Germinal center (tissue), 1 donor: ENCODE results near the gene MRPL39.

Source experiments
- DNase-seq: peaks from one replicate; pipeline ENCODE4 v3.0.0; 2012; ENCODE audit warnings: mixed read lengths, low spot score

The MRPL39 gene

GRCh38 chr21:25536752-25537151, 70.5 kb downstream of the MRPL39 start:
- DNase-seq, result no peak

DNA sequence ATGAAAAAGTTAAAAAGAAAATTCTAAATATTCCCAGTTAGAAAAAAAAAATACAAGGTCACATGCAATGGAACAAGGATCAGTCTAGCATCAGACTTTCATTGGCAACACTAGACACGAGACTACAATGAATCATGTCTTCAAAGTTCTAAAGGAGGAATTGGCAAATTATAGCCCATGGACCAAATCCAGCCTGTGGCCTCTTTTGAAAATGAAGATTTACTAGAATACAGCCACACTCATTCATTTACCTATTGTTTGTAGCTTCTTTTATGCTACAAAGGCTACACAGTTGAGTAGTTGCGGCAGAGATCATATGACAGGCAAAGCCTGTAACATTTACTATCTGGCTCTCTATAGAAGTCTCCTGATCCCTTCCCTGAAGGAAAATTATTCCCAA, 71.4 kb downstream of the MRPL39 start:
- no peak for DNase-seq
